K562 treated with DMSO at 1 percent for 24 hours (cell line): ENCODE results near the gene MAGEC1. TPM values are rescaled to one million over a fixed set of nuclear protein-coding genes. Genes with fewer than 3 reads are reported as not detected.

Experiments
- total RNA-seq: library from RNA; unstranded; fragments of 300-600 nt; gene quantifications from 2 replicates; pipeline ENCODE4 v1.2.3, GENCODE V29; 2022; ENCODE audit warnings: low read depth; ENCODE audit not compliant: insufficient read depth

MAGEC1 gene
- 19.3 and 20.4 TPM in 2 replicates for total RNA-seq

DNA sequence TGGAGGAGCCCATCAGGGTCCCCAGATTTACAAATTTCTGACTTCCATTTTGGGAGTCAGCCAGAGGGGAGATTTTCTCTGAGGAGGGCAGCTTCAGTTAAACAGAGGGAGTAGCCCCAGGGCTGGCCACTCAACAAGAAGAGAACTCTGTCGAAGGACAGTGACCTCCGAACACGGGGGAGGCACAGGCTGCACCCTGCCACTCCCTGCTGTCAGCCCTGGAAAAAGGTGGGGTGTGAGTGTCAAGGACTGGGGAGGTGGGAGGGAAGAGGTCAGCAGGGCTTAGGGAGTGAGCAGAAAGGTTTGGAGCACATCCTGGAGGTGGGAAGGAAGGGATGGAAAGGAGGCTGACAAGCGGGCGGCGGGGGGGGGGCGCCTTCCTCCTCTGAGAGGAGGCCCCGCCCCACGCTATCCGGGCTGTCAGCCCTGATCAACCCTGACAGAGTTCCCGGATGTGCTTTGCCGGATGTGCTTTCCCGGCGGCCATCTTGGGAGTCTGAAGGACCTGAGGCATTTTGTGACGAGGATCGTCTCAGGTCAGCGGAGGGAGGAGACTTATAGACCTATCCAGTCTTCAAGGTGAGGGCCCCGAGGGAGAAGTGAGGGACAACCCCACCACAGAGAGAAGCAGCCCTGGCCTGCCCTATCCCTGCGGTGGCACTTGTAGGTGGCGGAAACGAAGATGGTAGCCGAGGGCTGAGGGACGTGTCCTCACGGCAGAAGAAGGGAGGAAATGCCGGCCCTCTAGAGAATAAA, at the start of gene MAGEC1:
TSS of gene MAGEC1 (plus strand) at position 495 of the 756 bp plus-strand sequence. CDS start 1,179 bp downstream, outside the sequence.

Other genes with a start within 250 kb of the MAGEC1 start
- gene SPANXD, start 205.2 kb upstream of the MAGEC1 start, total RNA-seq: not detected in 2 replicates
- 0.42 TPM in 1 of 2 replicates, not detected in the other for gene MAGEC3, start 65.6 kb upstream of the MAGEC1 start, total RNA-seq